GM12892 (cell line): ENCODE measurements around the gene C11orf52. TPM values are rescaled to one million over a fixed set of nuclear protein-coding genes. Genes with fewer than 3 reads are reported as not detected.
"Not testable (repeated sequence)": the region's sequence is repeated elsewhere in the genome, so short reads cannot be mapped to it uniquely, and the experiment has no call there.

Experiments used
- DNase-seq: peaks from one replicate; pipeline ENCODE4 v3.0.0; 2011; ENCODE audit not compliant: insufficient read length
- FAIRE-seq: peaks from 2 replicates; lab custom pipeline; 2011; peaks lifted over from hg19 to GRCh38; lab: Jason Lieb, UNC
- POLR2A ChIP-seq: IDR thresholded peaks from 2 replicates; pipeline ENCODE4 v1.6.1; 2011; ENCODE audit warnings: low read depth, low read length, control low read depth
- POLR2AphosphoS5 ChIP-seq: IDR thresholded peaks from 2 replicates; pipeline ENCODE4 v1.6.1; 2011; ENCODE audit warnings: low read depth, low read length, control low read depth
- TAF1 ChIP-seq: IDR thresholded peaks from 2 replicates; pipeline ENCODE4 v1.6.1; 2011; ENCODE audit warnings: low read depth, mild to moderate bottlenecking, control low read depth, low read length, borderline replicate concordance
- polyA plus RNA-seq: library from polyadenylated mRNA; unstranded; fragments of >200 nt; gene quantifications from one replicate; pipeline ENCODE4 v1.2.1, GENCODE V29; 2012; ENCODE audit warnings: missing spikeins, inconsistent platforms; ENCODE audit not compliant: missing spikeins

The C11orf52 gene, protein sequence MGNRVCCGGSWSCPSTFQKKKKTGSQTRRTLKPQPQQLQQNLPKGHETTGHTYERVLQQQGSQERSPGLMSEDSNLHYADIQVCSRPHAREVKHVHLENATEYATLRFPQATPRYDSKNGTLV
- not detected for polyA plus RNA-seq

DNA sequence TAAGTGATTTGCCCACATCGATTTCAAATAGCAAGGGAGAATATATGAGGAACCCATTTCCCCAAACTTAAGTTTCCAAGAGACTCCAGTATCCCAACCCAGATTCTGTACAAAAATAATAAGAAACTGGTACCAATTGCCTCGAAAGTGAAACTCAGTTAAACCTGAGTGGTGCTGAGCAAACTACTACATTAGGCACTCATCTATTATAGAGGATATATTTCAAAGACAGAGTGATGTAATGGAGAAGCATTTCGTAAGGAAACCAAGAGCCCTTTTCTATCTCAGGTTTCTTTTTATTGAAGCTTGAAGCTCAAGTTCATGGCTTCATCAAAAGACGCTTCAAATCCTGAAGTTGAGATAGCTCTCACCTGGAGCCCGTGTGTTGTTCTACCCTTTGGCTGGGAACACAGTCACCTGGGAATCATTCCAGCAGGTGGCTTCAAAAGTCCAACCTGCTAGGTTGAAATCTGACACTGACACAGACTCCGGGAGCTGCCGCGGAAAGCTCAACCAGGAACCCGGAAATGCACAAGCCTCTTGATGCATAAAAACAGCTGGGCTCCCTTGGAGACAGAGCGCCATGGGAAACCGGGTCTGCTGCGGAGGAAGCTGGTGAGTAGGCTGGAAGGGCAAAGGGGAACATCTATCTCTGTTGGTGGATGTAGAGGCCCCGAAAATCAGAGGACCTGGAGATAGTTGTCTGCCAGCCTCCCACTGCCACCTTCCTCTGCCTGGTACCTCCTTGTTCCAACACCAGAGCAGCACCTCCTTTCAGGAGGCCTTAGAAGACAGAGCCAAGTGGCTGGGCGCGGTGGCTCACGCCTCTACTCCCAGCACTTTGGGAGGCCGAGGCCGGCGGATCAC lies at the start of gene C11orf52:
Gene C11orf52 (plus strand): TSS at position 524 of the 867 bp plus-strand sequence. CDS start 60 bp downstream, at position 584.
- FAIRE-seq: no peak
- no peak for DNase-seq
- no peak for TF ChIP-seq TAF1
- TF ChIP-seq POLR2A: no peak
- TF ChIP-seq POLR2AphosphoS5: no peak

DNA sequence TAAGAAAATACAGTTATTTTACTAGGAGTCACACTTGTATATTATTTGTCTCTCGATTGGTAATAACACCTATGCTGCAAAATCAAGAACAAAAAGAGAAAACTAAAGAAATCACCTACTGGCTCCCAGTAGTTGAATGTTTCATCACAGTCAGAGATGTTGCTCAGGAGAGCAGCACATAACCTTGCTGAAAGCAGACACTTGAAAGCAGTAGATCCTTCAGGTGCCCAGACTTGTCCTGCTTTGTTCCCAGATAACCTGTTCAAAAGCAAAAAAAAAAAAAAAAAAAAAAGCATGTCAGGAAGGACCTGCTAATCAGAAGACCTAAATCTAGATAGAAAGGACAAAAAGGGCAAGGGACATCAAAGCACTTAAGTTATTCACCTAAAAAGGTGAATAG lies 48.6 kb upstream of the C11orf52 start:
- DNase-seq (no peak), FAIRE-seq (peak; percentile 38)
- TF ChIP-seq TAF1 (no peak), POLR2AphosphoS5 (no peak), POLR2A (no peak)

DNA sequence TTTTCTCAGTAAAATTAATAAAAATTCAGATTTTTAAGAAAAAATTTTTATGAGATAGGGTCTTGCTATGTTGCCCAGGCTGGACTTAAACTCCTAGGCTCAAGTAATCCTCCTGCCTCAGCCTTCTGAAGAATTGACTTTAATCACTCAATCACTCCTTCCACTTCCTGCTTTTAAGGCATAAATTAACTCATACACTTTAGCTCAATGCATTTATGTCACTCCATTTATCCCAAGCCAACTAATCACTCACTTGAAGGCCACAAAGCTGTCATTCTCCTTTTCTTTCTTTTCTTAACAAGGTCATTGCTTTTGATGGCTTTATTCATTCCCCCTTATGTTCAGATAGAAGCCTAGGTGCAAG lies 48.2 kb upstream of the C11orf52 start:
- DNase-seq: no peak
- no peak for FAIRE-seq
- TF ChIP-seq POLR2AphosphoS5 (no peak), TAF1 (no peak), POLR2A (no peak)

DNA sequence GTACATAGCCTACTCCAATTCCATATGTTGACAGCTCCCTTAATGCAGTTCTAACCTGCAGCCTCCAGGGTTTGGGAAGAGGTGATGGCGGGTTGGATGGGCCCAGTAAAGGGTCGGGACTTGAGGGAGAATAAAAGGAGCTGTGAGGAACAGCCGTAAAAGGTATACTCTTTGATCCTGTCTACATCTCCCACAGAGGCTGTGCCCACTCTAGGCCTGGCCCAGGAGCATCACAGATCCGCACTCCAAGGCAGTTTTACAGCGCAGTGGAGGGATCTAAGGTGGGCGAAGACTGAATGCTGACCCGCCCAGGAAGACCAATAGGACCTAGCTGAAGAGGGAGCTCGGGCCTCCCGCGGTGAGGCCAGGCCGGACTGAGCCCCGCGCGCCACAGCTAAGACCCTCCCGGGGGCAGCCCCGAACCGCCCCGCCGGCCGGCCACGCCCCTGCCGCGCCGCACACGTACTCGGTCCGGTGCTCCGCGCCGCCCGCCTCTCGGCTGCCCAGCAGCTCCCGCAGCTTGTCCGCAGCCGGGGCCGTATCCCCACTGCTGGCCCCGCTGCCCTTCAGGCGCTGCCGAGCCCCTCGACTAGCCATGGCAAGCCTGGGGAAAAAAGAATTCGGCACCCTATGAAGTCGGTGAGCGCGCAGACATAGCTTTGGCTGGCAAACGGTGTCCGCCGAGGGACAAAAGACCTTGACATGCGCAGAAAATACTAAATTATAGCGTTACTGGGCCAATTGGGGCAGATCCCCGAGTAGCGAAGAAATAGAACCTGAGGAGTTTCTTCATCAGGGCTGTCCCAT lies 47.6 kb upstream of the C11orf52 start, which contains the start of gene ALG9:
Gene ALG9 (minus strand): TSS at position 696 of the 807 bp plus-strand sequence. CDS start 99 bp downstream, at position 597.
- TF ChIP-seq POLR2A (peak; percentile 56; the same call in 1 of the 2 replicates), TAF1 (peak; percentile 37; the same call in 1 of the 2 replicates), POLR2AphosphoS5 (no peak)
- FAIRE-seq (peak; percentile 100), DNase-seq (peak; percentile 73)

DNA sequence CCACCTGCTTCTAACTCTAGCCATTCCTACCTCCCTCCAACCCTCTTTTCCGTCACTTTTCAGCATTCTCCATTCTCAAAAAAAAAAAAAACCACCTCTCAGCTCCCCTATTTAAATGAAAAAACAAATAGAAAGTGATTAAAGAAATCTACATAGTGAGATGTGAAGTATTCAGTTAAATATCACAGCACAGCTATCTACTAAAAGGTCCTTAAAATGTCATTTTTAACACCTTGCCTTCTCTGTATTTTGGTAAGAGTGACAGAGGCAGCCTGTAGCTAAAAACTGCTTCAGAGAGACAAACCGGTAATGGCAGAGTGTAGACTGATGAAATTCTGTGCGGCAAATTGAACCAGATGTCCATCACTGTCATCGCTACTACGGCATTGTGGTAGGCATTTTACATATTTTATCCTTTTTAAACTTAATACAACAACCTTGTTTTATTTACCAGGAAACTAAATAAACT lies 47.0 kb upstream of the C11orf52 start:
- DNase-seq (no peak), FAIRE-seq (no peak)
- TF ChIP-seq POLR2AphosphoS5: no peak
- no peak for TF ChIP-seq TAF1
- no peak for TF ChIP-seq POLR2A

DNA sequence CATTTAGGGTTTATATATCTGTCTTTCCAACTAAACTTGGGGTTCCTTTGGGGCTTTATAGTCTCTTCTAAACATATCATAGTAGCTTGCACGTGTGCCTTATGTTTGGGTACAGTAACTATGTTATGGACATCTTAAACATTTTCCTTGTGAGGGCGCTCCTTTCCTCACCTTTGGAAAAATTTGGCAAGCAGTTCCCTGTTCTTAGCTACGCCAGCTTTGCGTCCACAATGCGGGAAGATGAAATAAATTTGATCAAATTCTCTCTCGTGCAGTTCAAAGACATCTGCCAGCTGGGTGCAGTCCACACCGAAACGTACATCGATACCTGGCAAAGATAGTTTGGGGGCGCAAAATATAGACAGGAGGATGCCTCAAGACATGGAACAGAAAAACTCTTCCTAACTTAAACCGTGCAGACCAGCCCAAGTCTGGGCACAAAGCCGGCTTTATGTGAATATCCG lies 40.3 kb upstream of the C11orf52 start:
- DNase-seq (no peak), FAIRE-seq (no peak)
- TF ChIP-seq TAF1 (no peak), POLR2AphosphoS5 (no peak), POLR2A (no peak)

DNA sequence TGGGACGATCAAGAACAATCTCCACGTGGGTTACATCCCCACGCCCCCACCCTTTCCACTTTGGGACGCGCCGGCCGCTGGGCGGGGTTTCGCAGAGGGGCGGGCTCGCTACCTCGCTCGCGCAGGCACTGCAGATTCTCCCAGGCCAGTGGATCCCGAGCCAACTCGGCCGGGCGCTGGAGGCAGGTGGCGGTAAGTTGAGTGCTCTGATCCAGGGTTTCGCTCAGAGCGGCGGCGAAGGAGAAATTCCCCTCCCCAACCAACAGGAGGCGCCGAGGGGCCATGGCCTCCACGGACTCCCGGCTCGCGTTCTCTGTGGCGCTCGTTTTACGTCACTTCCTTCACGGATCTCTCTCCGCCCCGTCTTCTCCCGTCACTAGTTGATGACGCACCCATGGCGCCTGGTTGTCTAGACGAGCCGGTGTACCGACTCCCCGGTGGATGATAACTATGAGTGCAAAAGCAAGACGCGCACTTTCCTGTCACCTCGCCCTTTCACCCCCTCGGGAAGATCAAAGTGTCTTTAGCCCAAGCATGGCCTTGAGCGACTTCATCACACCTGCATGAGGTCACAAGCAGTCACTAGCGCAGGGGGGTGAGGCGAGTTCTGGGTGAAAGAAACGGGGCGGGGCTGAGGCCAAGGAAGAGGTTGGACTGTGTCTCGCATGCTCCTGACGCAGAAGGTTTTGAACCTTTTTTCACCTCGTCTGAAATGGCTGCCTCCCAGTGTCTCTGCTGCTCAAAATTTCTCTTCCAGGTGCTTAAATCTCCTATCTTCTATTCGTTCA lies 39.7 kb upstream of the C11orf52 start, which contains the start of the genes CFAP68 and FDXACB1:
Gene CFAP68 (plus strand): TSS at position 693 of the 788 bp plus-strand sequence. CDS start 20 bp downstream, at position 713.
Gene FDXACB1 (minus strand): TSS at position 317 of the 788 bp plus-strand sequence. CDS start 33 bp downstream, at position 284.
- peak; percentile 79 for TF ChIP-seq POLR2AphosphoS5
- peak; percentile 44; the same call in 1 of the 2 replicates for TF ChIP-seq TAF1
- peak; percentile 80 for TF ChIP-seq POLR2A
- FAIRE-seq (peak; percentile 100), DNase-seq (peak; percentile 86)

DNA sequence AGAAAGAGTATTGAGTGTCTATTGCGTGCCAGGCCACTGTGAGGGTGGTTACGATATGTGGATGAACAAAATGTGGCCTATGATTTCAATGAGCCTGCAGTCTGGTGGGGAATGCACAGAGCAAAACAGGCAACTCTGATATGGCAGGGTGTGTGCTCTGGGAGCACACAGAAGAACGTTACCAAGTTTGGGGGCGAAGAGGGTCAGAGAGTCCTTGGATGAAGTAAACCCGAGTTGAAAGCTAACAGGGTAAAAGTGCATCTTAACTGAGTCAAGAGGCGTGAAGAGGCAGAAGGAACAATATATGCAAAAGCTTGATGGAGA lies 39.1 kb upstream of the C11orf52 start:
- FAIRE-seq: no peak
- DNase-seq: no peak
- TF ChIP-seq POLR2A: no peak
- no peak for TF ChIP-seq POLR2AphosphoS5
- no peak for TF ChIP-seq TAF1

DNA sequence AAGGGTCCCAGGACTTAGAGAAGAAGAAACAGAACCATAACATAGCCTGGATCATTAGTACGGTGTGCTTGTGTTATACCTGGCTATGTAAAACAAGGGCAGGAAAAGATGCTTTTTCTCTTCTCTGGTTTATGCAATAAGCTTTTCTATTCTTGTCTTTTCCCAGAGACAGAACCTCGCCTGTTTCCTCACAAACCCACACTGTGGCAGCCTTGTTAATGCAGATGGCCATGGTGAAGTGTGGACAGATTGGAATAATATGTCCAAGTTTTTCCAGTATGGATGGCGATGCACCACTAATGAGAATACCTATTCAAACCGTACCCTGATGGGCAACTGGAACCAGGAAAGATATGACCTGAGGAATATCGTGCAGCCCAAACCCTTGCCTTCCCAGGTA lies 36.5 kb upstream of the C11orf52 start:
- TF ChIP-seq POLR2AphosphoS5 (no peak), POLR2A (no peak), TAF1 (no peak)
- no peak for DNase-seq
- FAIRE-seq: no peak

DNA sequence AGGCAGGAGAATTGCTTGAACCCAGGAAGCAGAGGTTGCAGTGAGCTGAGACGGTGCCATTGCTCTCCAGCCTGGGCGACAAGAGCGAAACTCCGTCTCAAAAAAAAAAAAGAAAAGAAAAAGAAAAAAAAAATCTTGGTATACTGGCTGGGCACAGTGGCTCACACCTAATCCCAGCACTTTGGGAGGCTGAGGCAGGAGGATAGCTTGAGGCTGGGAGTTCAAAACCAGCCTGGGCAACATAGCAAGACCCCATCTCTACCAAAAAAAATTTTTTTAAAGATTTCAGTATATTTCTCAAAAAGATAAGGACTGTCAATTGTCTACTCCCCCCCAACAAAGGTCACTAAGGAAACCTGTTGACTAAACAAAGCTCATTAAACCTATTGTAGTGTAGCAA lies 33.7 kb upstream of the C11orf52 start:
- not testable (repeated sequence) for FAIRE-seq, DNase-seq

DNA sequence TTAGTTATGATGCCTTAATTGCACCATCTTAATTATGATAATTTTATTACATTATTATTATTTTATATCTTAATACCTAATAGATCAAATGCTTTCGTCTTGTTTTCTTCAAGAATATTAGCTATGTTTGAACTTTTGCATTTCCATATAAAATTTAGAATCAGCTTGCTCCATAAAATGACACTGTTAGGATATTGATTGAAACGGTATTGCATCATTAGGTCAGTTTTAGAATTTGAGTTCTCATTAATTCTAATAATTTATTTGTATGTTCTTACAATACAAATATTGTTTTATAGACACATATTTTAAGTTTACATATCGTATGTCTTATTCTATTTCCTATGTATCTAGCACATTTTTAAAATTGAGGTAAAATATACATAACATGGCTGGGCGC lies 32.7 kb upstream of the C11orf52 start:
- DNase-seq (no peak), FAIRE-seq (no peak)
- TF ChIP-seq POLR2A (no peak), TAF1 (no peak), POLR2AphosphoS5 (no peak)
